PC-9 (cell line): Measurements from ENCODE around the gene TLDC2. TPM values are rescaled to one million over a fixed set of nuclear protein-coding genes. Genes with fewer than 3 reads are reported as not detected.
A peak's percentile ranks its signal among the peaks of the same experiment; 100 is the strongest.
"Not testable (repeated sequence)": the region's sequence is repeated elsewhere in the genome, so short reads cannot be mapped to it uniquely, and the experiment has no call there.

Source experiments
- BruUV-seq: library from RNA; stranded (reverse); fragments of 400-500 nt; replicated peaks from 2 replicates; lab custom pipeline; 2021; lab: Mats Ljungman, UMichigan
- CTCF ChIA-PET: fragments of 300-600 bp; sonication (Branson Sonifier 250); formaldehyde crosslinking; loops from one replicate; lab custom pipeline; 2022; ENCODE audit warnings: antibody characterized with exemption; lab: Charles Lee
- POLR2A ChIA-PET: fragments of 300-600 bp; sonication (Branson Sonifier 250); formaldehyde crosslinking; loops from one replicate; lab custom pipeline; 2022; ENCODE audit warnings: antibody characterized with exemption; ENCODE audit not compliant: unreplicated experiment; lab: Charles Lee
- DNase-seq, 2 experiments: peaks; one replicate each; pipeline versions ENCODE4 v3.0.0 to v3.0.0-alpha.2; 2015 to 2022; ENCODE audit warnings: mixed read lengths in 1 of 2
- H2AFZ ChIP-seq: fragments of 200-600 bp; sonication (generic); 2 replicates; pipeline ENCODE4 v1.8.1; 2017; ENCODE audit warnings: antibody characterized with exemption
- H3F3A ChIP-seq: fragments of 200-600 bp; sonication (generic); 2 replicates; pipeline ENCODE4 v1.8.1; 2017; ENCODE audit warnings: antibody characterized with exemption, mild to moderate bottlenecking, low read depth; ENCODE audit not compliant: insufficient read depth
- H3K27ac ChIP-seq: fragments of 200-600 bp; sonication (generic); 2 replicates; pipeline ENCODE4 v1.6.1; 2016; ENCODE audit warnings: mixed run types
- H3K27me3 ChIP-seq: fragments of 200-600 bp; sonication (generic); 2 replicates; pipeline ENCODE4 v1.6.1; 2016; ENCODE audit warnings: low read depth, mixed run types; ENCODE audit not compliant: insufficient read depth
- H3K36me3 ChIP-seq: fragments of 200-600 bp; sonication (generic); 2 replicates; pipeline ENCODE4 v1.6.1; 2016; ENCODE audit warnings: low read depth, mixed run types
- H3K4me1 ChIP-seq: fragments of 200-600 bp; sonication (generic); replicated peaks from 2 replicates; pipeline ENCODE4 v1.6.1; 2016; ENCODE audit warnings: mixed run types; ENCODE audit not compliant: insufficient read depth
- H3K4me2 ChIP-seq: fragments of 200-600 bp; sonication (generic); 2 replicates; pipeline ENCODE4 v1.6.1; 2017; ENCODE audit warnings: mixed run types
- H3K4me3 ChIP-seq: fragments of 200-600 bp; sonication (generic); 2 replicates; pipeline ENCODE4 v1.6.1; 2016; ENCODE audit warnings: mixed run types
- H3K79me2 ChIP-seq: fragments of 200-600 bp; sonication (generic); 2 replicates; pipeline ENCODE4 v1.6.1; 2017; ENCODE audit warnings: low read depth, mixed run types
- H3K9me2 ChIP-seq: fragments of 200-600 bp; sonication (generic); 2 replicates; pipeline ENCODE4 v1.8.1; 2017; ENCODE audit warnings: mild to moderate bottlenecking; ENCODE audit not compliant: insufficient read depth
- H3K9me3 ChIP-seq: fragments of 200-600 bp; sonication (generic); 2 replicates; pipeline ENCODE4 v1.8.1; 2016; ENCODE audit warnings: low read depth; ENCODE audit not compliant: insufficient read depth
- H4K20me1 ChIP-seq: fragments of 200-600 bp; sonication (generic); 2 replicates; pipeline ENCODE4 v1.8.1; 2017; ENCODE audit not compliant: insufficient read depth
- EZH2 ChIP-seq: fragments of 200-600 bp; sonication (generic); IDR thresholded peaks from 2 replicates; pipeline ENCODE4 v1.8.0; 2017; ENCODE audit warnings: antibody characterized with exemption, low read depth
- intact Hi-C: fragments of 100-400 bp; cut with micrococcal nuclease; formaldehyde crosslinking; loops from one replicate; pipeline ENCODE4 v1.10.0; 2022; ENCODE audit not compliant: unreplicated experiment
- total RNA-seq: library from RNA; stranded (reverse); gene quantifications from 2 replicates; pipeline ENCODE4 v1.2.3, GENCODE V29; 2021
- TF ChIP-seq, protein P1 (sequence below): fragments of 200-600 bp; sonication (generic); conservative IDR thresholded peaks from 2 replicates; pipeline ENCODE4 v1.6.1; 2017; ENCODE audit warnings: mixed run types, antibody characterized with exemption, mild to moderate bottlenecking, moderate library complexity

The TLDC2 gene
- total RNA-seq, 1 experiment from 2014 or later = not detected

DNA sequence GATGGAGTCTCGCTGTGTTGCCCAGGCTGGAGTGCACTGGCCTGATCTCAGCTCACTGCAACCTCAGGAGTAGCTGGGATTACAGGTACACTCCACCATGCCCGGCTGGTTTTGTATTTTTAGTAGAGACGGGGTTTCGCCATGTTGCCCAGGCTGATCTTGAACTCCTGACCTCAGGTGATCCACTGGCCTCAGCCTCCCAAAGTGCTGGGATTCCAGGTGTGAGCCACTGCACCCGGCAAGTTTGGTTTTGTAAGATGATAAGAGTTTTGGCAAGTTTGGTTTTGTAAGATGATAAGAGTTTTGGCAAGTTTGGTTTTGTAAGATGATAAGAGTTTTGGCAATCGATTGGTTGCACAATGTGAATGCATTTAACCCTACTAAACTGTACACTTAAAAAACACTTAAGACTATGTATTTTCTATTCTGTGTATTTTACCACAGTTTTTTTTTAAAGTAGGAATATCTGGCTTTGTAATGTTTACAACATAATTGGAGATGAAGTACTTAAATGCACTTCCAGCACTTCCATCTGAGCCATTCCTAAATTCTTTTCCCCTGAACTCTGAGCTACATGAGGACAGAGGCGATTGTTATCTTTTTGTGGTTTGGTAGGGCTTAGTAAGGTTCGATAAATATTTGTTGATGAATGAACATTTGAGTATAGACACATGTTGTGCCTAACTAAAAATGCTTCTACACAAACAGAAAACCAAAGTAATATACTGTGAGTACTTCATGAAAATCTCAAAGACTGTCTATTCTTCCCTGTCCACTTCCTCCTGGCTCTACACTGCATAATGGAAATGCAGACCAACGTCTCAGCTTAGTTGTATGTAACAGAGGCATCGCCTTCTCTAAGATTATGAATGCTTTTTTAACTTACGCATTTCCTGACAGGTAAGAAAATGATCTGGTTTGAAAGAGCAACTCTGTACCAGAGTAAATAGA is 56.8 kb downstream of the TLDC2 start:
- POLR2A ChIA-PET = interaction anchor here (0.6 kb wide), 1 partner anchor 148 kb away, joined by 23 read pairs; no protein-coding TSS in a partner anchor
- no peaks in the 10 kb centered on the region; the same call in 1 of the 2 replicates for H3K4me1 ChIP-seq
- no peak overlapping the region for H2AFZ ChIP-seq
- intact Hi-C loops = no loop called here
- no peaks in the 10 kb centered on the region for H3K27me3 ChIP-seq
- no peak overlapping the region for H3K4me3 ChIP-seq
- peak in 1 of 2 experiments; percentile 64 for DNase-seq
- TF ChIP-seq, protein P1, sequence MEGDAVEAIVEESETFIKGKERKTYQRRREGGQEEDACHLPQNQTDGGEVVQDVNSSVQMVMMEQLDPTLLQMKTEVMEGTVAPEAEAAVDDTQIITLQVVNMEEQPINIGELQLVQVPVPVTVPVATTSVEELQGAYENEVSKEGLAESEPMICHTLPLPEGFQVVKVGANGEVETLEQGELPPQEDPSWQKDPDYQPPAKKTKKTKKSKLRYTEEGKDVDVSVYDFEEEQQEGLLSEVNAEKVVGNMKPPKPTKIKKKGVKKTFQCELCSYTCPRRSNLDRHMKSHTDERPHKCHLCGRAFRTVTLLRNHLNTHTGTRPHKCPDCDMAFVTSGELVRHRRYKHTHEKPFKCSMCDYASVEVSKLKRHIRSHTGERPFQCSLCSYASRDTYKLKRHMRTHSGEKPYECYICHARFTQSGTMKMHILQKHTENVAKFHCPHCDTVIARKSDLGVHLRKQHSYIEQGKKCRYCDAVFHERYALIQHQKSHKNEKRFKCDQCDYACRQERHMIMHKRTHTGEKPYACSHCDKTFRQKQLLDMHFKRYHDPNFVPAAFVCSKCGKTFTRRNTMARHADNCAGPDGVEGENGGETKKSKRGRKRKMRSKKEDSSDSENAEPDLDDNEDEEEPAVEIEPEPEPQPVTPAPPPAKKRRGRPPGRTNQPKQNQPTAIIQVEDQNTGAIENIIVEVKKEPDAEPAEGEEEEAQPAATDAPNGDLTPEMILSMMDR = no peak
- no peak for TF ChIP-seq EZH2
- no TSS peak for BruUV-seq
- H4K20me1 ChIP-seq = no peaks in the 10 kb centered on the region
- no peaks in the 10 kb centered on the region for H3K36me3 ChIP-seq
- H3F3A ChIP-seq = peaks cover 10% of the 10 kb centered on the region
- no peak overlapping the region for H3K4me2 ChIP-seq
- H3K79me2 ChIP-seq = no peaks in the 10 kb centered on the region
- CTCF ChIA-PET = interaction anchor here (0.6 kb wide), 1 partner anchor 440 kb away, joined by 20 read pairs; no protein-coding TSS in a partner anchor
- no peaks in the 10 kb centered on the region for H3K9me3 ChIP-seq
- H3K27ac ChIP-seq = no peak overlapping the region
- no peaks in the 10 kb centered on the region for H3K9me2 ChIP-seq

GRCh38 chr20:36933571-36933970 is 57.6 kb downstream of the TLDC2 start:
- H3K4me3 ChIP-seq, DNase-seq, H3K36me3 ChIP-seq, H3K9me3 ChIP-seq, POLR2A ChIA-PET, H3K4me2 ChIP-seq, CTCF ChIA-PET, H2AFZ ChIP-seq, H3K4me1 ChIP-seq, BruUV-seq, H3K9me2 ChIP-seq, H3K27ac ChIP-seq, intact Hi-C loops, H3F3A ChIP-seq, H3K79me2 ChIP-seq, H4K20me1 ChIP-seq, H3K27me3 ChIP-seq: not testable (repeated sequence)

DNA sequence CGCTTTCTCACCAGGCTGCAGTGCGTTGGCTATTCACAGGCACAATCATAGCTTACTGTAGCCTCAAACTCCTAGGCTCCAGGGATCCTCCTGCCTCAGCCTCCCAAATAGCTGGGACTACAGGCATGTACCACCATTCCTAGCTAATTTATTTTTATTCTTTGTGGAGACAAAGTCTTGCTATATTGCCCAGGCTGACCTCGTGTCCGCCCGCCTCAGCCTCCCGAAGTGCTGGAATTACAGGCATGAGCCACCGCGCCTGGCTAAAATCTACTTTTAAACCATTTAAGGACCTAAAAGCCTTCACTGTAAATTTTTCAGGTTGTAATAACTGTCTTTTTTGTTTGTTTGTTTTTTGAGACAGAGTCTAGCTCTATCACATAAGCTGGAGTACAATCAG is 60.4 kb downstream of the TLDC2 start:
- no peak overlapping the region for H3K4me3 ChIP-seq
- no TSS peak for BruUV-seq
- DNase-seq = no peak
- H4K20me1 ChIP-seq = no peaks in the 10 kb centered on the region
- ChIA-PET CTCF (interaction anchor here (0.5 kb wide), 1 partner anchor 247 kb away, joined by 4 read pairs; no protein-coding TSS in a partner anchor), POLR2A (no interaction called here)
- intact Hi-C loops = no loop called here
- no peaks in the 10 kb centered on the region for H3K27me3 ChIP-seq
- H3K27ac ChIP-seq = no peak overlapping the region
- no peak overlapping the region for H3K4me2 ChIP-seq
- H3K9me3 ChIP-seq = no peaks in the 10 kb centered on the region
- H3K9me2 ChIP-seq = no peaks in the 10 kb centered on the region
- TF ChIP-seq, protein P1 = no peak
- no peak for TF ChIP-seq EZH2
- H3K36me3 ChIP-seq = no peaks in the 10 kb centered on the region
- H2AFZ ChIP-seq = no peak overlapping the region
- no peaks in the 10 kb centered on the region; the same call in 1 of the 2 replicates for H3K4me1 ChIP-seq
- H3K79me2 ChIP-seq = no peaks in the 10 kb centered on the region
- H3F3A ChIP-seq = peaks cover 10% of the 10 kb centered on the region

- POLR2A ChIA-PET, H3F3A ChIP-seq, CTCF ChIA-PET, H3K4me1 ChIP-seq, H3K27ac ChIP-seq, H3K36me3 ChIP-seq, H3K9me3 ChIP-seq, H3K4me3 ChIP-seq, H3K9me2 ChIP-seq, H3K79me2 ChIP-seq, H2AFZ ChIP-seq, BruUV-seq, H3K27me3 ChIP-seq, H3K4me2 ChIP-seq, DNase-seq, intact Hi-C loops, H4K20me1 ChIP-seq: not testable (repeated sequence)
These were observed 60.9 kb downstream of the TLDC2 start for GRCh38 chr20:36936761-36937401.
